DND-41 (cell line): ENCODE results near the gene ALG11.

Experiments
- ATAC-seq: fragments of 200-7000 bp; cut with Tn5 transposase; 3 replicates; pipeline ENCODE4 v1.9.1; 2021; ENCODE audit warnings: low read depth; ENCODE audit not compliant: insufficient read depth
- DNase-seq: peaks from one replicate; pipeline ENCODE4 v3.0.0-alpha.2; 2020
- H2AFZ ChIP-seq: 2 replicates; pipeline ENCODE4 v1.6.0; 2012; ENCODE audit warnings: low read depth, low read length
- H3K27ac ChIP-seq: 2 replicates; pipeline ENCODE4 v1.5.1; 2012; ENCODE audit warnings: low read length, inconsistent platforms
- H3K27me3 ChIP-seq: fragments of 200-600 bp; sonication (generic); 2 replicates; pipeline ENCODE4 v1.6.0; 2012; ENCODE audit warnings: low read length, mild to moderate bottlenecking, inconsistent platforms; ENCODE audit not compliant: insufficient read depth, poor library complexity
- H3K36me3 ChIP-seq: 2 replicates; pipeline ENCODE4 v1.5.1; 2012; ENCODE audit warnings: low read length, inconsistent platforms; ENCODE audit not compliant: insufficient read depth
- H3K4me1 ChIP-seq: 2 replicates; pipeline ENCODE4 v1.5.1; 2012; ENCODE audit warnings: mild to moderate bottlenecking, low read length; ENCODE audit not compliant: insufficient read depth
- H3K4me2 ChIP-seq: 2 replicates; pipeline ENCODE4 v1.6.0; 2012; ENCODE audit warnings: mild to moderate bottlenecking, moderate library complexity, low read length, inconsistent platforms; ENCODE audit not compliant: insufficient read depth
- H3K4me3 ChIP-seq, 2 experiments: fragments of 200-600 bp in 1 of 2; shearing (Covaris generic) in 1 of 2; 2 replicates each; pipeline ENCODE4 v1.5.1; 2012 to 2016; ENCODE audit warnings: inconsistent platforms in 2 of 2, low read length in 2 of 2, mild to moderate bottlenecking in 2 of 2, low read depth in 1 of 2, moderate library complexity in 1 of 2
- H3K79me2 ChIP-seq: 2 replicates; pipeline ENCODE4 v1.6.0; 2012; ENCODE audit warnings: low read length, inconsistent platforms; ENCODE audit not compliant: insufficient read depth
- H3K9ac ChIP-seq: 2 replicates; pipeline ENCODE4 v1.6.0; 2012; ENCODE audit warnings: low read depth, mild to moderate bottlenecking, inconsistent platforms, low read length, moderate library complexity
- H3K9me3 ChIP-seq: 2 replicates; pipeline ENCODE4 v1.5.1; 2012; ENCODE audit warnings: low read length, moderate library complexity, mild to moderate bottlenecking, inconsistent platforms; ENCODE audit not compliant: insufficient read depth, severe bottlenecking
- H4K20me1 ChIP-seq: 2 replicates; pipeline ENCODE4 v1.6.0; 2012; ENCODE audit warnings: low read length; ENCODE audit not compliant: insufficient read depth
- EZH2 ChIP-seq: IDR thresholded peaks from 3 replicates; pipeline ENCODE4 v1.6.1; 2012; ENCODE audit warnings: borderline replicate concordance, low read depth, mild to moderate bottlenecking, moderate library complexity, low read length, inconsistent platforms; ENCODE audit not compliant: severe bottlenecking
- TF ChIP-seq, protein P1 (sequence below): IDR thresholded peaks from 2 replicates; pipeline ENCODE4 v1.5.1; 2012; ENCODE audit warnings: borderline replicate concordance, low read length, moderate library complexity, mild to moderate bottlenecking; ENCODE audit not compliant: poor library complexity, severe bottlenecking; ENCODE audit errors: extremely low read depth

ALG11 gene

DNA sequence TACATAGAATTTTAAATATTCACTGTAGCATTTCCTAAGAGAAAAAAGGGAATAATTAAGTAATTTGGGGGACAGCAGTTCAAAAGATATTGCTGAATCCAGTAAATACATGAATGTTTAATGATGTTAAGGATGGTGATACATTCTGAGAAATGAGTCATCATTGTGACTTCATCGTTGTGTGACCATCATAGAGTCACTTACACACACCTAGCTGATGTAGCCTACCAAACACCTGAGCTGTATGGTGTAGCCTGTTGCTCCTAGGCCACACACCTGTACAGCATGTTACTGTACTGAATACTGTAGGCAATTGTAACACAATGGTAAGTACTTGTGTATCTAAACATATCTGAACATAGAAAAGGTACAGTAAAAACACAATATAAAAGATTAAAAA, 35.8 kb upstream of the ALG11 start:
- H3K9me3 ChIP-seq: no peaks in the 10 kb centered on the region
- no peaks in the 10 kb centered on the region for H3K79me2 ChIP-seq
- TF ChIP-seq, protein P1, sequence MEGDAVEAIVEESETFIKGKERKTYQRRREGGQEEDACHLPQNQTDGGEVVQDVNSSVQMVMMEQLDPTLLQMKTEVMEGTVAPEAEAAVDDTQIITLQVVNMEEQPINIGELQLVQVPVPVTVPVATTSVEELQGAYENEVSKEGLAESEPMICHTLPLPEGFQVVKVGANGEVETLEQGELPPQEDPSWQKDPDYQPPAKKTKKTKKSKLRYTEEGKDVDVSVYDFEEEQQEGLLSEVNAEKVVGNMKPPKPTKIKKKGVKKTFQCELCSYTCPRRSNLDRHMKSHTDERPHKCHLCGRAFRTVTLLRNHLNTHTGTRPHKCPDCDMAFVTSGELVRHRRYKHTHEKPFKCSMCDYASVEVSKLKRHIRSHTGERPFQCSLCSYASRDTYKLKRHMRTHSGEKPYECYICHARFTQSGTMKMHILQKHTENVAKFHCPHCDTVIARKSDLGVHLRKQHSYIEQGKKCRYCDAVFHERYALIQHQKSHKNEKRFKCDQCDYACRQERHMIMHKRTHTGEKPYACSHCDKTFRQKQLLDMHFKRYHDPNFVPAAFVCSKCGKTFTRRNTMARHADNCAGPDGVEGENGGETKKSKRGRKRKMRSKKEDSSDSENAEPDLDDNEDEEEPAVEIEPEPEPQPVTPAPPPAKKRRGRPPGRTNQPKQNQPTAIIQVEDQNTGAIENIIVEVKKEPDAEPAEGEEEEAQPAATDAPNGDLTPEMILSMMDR: no peak
- no peak for TF ChIP-seq EZH2
- no peaks in the 10 kb centered on the region for H3K36me3 ChIP-seq
- ATAC-seq (no peak), DNase-seq (no peak)
- no peak overlapping the region for H3K4me2 ChIP-seq
- no peak overlapping the region for H2AFZ ChIP-seq
- H3K27me3 ChIP-seq: no peaks in the 10 kb centered on the region
- no peak overlapping the region for H3K9ac ChIP-seq
- H3K4me3 ChIP-seq: no peak overlapping the region
- H3K27ac ChIP-seq: no peak overlapping the region
- no peaks in the 10 kb centered on the region for H4K20me1 ChIP-seq
- no peaks in the 10 kb centered on the region for H3K4me1 ChIP-seq

DNA sequence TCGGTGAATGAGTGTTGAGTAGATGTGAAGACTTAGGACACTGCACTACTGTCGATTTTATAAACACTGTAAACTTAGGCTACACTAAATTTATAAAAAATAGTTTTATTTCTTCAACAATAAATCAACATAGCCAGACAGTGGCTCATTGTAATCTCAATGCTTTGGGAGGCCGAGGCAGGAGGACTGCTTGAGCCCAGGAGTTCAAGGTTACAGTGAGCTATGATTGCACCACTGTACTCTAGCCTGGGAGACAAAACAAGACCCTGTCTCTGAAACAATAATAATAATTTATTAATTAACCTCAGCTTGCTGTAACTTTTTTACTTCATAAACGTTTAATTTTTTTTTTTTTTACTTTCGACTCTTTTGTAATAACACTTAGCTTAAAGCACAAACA, 35.3 kb upstream of the ALG11 start:
- DNase-seq: no peak
- no peak for ATAC-seq
- Histone ChIP-seq H3K79me2 (no peaks in the 10 kb centered on the region), H3K9ac (no peak overlapping the region), H3K4me3 (no peak overlapping the region), H4K20me1 (no peaks in the 10 kb centered on the region), H3K27me3 (no peaks in the 10 kb centered on the region), H3K9me3 (no peaks in the 10 kb centered on the region), H3K27ac (no peak overlapping the region), H3K4me1 (no peaks in the 10 kb centered on the region), H3K36me3 (no peaks in the 10 kb centered on the region), H3K4me2 (no peak overlapping the region), H2AFZ (no peak overlapping the region)
- TF ChIP-seq, protein P1: no peak
- no peak for TF ChIP-seq EZH2

DNA sequence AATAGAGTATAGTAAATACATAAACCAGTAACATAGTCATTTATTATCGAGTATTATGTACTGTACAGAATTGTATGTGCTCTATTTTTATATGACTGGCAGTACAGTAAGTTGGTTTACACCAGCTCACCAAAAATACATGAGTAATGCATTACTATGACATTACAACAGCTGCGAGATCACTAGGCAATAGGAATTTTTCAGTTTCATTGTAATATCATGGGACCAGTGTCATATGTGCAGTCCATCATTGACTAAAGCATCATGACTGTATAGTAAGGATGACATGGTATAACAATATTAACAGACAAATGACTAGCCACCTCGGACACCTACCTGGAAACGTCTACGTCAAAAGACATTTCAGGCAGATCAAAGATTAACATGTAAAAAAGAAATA, 34.6 kb upstream of the ALG11 start:
- no peak for ATAC-seq
- TF ChIP-seq EZH2: no peak
- TF ChIP-seq, protein P1: no peak
- no peaks in the 10 kb centered on the region for H3K79me2 ChIP-seq

DNA sequence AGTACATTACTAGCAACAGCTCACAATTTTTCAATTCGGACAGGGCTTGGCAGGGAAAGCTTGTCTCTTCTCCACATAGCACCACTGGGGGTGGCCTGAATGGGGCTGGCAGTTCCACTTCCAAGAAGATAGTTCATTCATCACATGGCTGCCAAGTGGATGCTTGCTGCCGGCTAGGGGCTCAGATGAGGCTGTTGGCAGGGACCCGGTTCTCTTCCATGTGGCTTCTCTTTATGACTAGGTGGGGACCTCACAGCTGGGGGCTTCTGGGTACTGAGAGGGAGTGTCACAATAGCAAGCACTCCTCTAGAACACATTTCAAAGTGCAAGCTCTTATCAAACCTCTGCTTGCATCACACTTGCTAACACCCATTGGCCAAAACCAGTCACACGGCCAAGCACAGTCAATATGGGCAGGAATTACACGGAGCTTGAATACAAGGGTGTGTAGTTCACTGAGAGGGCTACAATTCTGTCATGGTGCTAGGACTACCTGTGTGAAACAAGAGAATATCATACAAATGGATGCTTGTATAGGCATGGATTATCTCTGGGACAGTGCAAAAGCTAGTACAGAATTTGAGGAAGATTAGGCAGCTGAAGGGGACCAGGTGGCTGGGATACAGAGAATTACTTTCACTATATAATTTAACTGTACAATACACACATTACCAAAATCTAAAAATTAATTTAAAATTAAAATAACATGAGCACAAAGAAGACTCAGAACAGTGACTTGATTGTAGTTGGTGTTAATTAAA, 33.2 kb upstream of the ALG11 start:
- TF ChIP-seq, protein P1: no peak
- no peak for TF ChIP-seq EZH2
- Histone ChIP-seq H3K9ac (no peak overlapping the region), H3K79me2 (no peaks in the 10 kb centered on the region), H3K4me3 (no peak overlapping the region), H4K20me1 (no peaks in the 10 kb centered on the region), H3K9me3 (no peaks in the 10 kb centered on the region), H3K27ac (no peak overlapping the region), H3K27me3 (no peaks in the 10 kb centered on the region), H3K4me1 (no peaks in the 10 kb centered on the region), H3K4me2 (no peak overlapping the region), H2AFZ (no peak overlapping the region), H3K36me3 (no peaks in the 10 kb centered on the region)
- DNase-seq (no peak), ATAC-seq (no peak)

More for the DNA sequence above, 34.6 kb upstream of the ALG11 start:
- DNase-seq: no peak
- no peaks in the 10 kb centered on the region for H3K36me3 ChIP-seq
- H3K9ac ChIP-seq: no peak overlapping the region
- H3K9me3 ChIP-seq: no peaks in the 10 kb centered on the region
- no peak overlapping the region for H3K27ac ChIP-seq
- no peak overlapping the region for H3K4me3 ChIP-seq
- H2AFZ ChIP-seq: no peak overlapping the region
- H3K27me3 ChIP-seq: no peaks in the 10 kb centered on the region
- H4K20me1 ChIP-seq: no peaks in the 10 kb centered on the region
- no peaks in the 10 kb centered on the region for H3K4me1 ChIP-seq
- H3K4me2 ChIP-seq: no peak overlapping the region
